ENCODE data around the gene TMEM100. TPM values are rescaled to one million over a fixed set of nuclear protein-coding genes. Genes with fewer than 3 reads are reported as not detected.

Gene TMEM100
- total and polyA plus RNA-seq, 2 donors (not counting 1 experiment from before 2014, with no cell fraction given), result not detected

DNA sequence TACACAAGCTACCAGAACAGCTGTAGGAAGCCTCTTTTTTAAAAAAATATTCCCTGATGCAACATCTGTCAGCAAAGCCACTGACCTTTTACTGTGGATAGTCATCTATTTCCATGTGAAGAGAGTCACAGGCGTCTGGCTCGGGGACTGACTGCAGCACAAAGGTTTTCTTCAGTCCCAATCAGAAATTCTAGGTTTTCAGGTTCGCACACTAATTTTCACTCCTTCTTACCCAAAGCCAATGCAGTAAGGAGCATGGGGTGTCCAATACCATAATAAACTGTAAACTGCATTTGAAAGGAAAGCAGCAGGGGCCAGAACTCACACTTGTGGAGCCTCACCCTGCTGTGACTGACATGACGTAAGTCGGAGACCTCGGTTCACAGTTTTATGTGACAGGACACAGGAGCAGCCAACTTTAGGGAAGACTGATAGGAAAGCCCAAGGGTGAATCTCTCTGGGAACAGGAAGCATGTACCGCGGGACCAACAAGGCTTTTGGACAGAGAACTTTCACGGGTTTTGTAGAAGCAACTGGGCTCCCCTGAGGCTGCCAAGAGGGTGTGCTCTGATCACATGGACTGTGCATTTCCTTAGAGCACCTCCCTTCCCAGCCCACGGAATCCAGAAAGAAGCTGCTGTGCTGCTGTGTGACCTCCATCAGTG, 9.1 kb upstream of the TMEM100 start:
- Mint-ChIP-seq H3K27me3 (peaks cover 34% of the 10 kb centered on the region), H3K27ac (no peak overlapping the region), H3K9me3 (ENCODE audit: insufficient read depth) (no peaks in the 10 kb centered on the region), H3K4me1 (no peaks in the 10 kb centered on the region), H3K4me3 (no peak overlapping the region)
- Histone ChIP-seq H3K36me3 (replicated peaks in 1 of 2; ENCODE audit: control extremely low read depth in 1 of 2, control insufficient read depth in 1 of 2, extremely low read depth in 1 of 2, insufficient read depth in 2 of 2, low read length in 1 of 2) (no peaks in the 10 kb centered on the region), H3K4me2 (replicated peaks; ENCODE audit: low read depth, low read length, poor library complexity, severe bottlenecking) (no peak overlapping the region), H3K4me1 (ENCODE audit: control insufficient read depth in 2 of 2, insufficient read depth in 2 of 2, low read length in 2 of 2) (no peaks in the 10 kb centered on the region), H4K20me1 (ENCODE audit: control insufficient read depth, insufficient read depth, low read length, poor library complexity, severe bottlenecking) (no peaks in the 10 kb centered on the region), H2AFZ (ENCODE audit: insufficient read depth, low read depth, low read length, poor library complexity, severe bottlenecking) (no peak overlapping the region), H3K4me3 (ENCODE audit: control extremely low read depth in 1 of 5, extremely low read depth in 1 of 5, insufficient read depth in 1 of 5, low read depth in 2 of 5, low read length in 4 of 5) (no peak overlapping the region), H3K79me2 (ENCODE audit: control insufficient read depth, insufficient read depth, low read length) (no peaks in the 10 kb centered on the region), H3K27me3 (replicated peaks in 1 of 4; ENCODE audit: control extremely low read depth in 1 of 4, control insufficient read depth in 3 of 4, insufficient read depth in 4 of 4, low read length in 3 of 4) (peaks cover 0 to 5% (median 2%) of the 10 kb centered on the region in 4 experiments), H3K9ac (ENCODE audit: low read length) (no peak overlapping the region), H3K9me3 (ENCODE audit: control extremely low read depth in 1 of 3, control insufficient read depth in 2 of 3, insufficient read depth in 1 of 3, low read length in 2 of 3) (no peaks in the 10 kb centered on the region), H3K27ac (ENCODE audit: low read length in 2 of 2) (no peak overlapping the region)
- TF ChIP-seq, protein P1, sequence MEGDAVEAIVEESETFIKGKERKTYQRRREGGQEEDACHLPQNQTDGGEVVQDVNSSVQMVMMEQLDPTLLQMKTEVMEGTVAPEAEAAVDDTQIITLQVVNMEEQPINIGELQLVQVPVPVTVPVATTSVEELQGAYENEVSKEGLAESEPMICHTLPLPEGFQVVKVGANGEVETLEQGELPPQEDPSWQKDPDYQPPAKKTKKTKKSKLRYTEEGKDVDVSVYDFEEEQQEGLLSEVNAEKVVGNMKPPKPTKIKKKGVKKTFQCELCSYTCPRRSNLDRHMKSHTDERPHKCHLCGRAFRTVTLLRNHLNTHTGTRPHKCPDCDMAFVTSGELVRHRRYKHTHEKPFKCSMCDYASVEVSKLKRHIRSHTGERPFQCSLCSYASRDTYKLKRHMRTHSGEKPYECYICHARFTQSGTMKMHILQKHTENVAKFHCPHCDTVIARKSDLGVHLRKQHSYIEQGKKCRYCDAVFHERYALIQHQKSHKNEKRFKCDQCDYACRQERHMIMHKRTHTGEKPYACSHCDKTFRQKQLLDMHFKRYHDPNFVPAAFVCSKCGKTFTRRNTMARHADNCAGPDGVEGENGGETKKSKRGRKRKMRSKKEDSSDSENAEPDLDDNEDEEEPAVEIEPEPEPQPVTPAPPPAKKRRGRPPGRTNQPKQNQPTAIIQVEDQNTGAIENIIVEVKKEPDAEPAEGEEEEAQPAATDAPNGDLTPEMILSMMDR (IDR thresholded peaks at IDR 0.05), result no peak
- no peak for TF ChIP-seq EZH2 (IDR thresholded peaks at IDR 0.05; ENCODE audit: borderline replicate concordance, insufficient read depth, low read depth, low read length, poor library complexity, severe bottlenecking)
- ATAC-seq (ENCODE audit: low read depth), result no peak
- CTCF ChIA-PET, result interaction anchor here (1.1 kb wide), 1 partner anchor 21 kb away, joined by 3 read pairs; no protein-coding TSS in a partner anchor
- POLR2A ChIA-PET, result no interaction called here
- intact Hi-C loops (cut with micrococcal nuclease), result no loop called here
- 72% methylated on average over 9 of the region's 10 CpGs for whole genome bisulfite sequencing (ENCODE audit: insufficient coverage)
- no peak for DNase-seq

DNA sequence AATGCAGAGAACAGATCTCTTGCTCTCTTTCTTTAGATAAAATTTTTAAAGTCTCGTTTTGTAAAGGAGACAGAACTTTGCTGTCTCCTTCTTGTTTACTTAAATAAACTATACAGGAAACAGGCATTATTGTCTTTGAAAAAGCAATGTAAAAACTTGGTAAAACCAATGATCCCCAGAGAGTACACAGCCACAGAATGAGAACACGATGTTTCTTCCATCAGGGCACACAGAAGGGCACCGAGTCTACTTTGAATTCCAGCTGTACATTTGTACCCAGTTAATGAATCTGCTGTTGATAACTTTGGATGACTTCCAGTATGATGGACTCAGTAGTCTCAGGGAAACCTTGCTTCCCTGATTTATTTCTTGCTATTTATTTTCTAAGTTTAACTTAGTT, 8.1 kb upstream of the TMEM100 start:
- Histone ChIP-seq H3K27me3 (replicated peaks in 1 of 4; ENCODE audit: control extremely low read depth in 1 of 4, control insufficient read depth in 3 of 4, insufficient read depth in 4 of 4, low read length in 3 of 4) (peaks cover 0 to 10% (median 4%) of the 10 kb centered on the region in 4 experiments), H3K36me3 (replicated peaks in 1 of 2; ENCODE audit: control extremely low read depth in 1 of 2, control insufficient read depth in 1 of 2, extremely low read depth in 1 of 2, insufficient read depth in 2 of 2, low read length in 1 of 2) (no peaks in the 10 kb centered on the region), H3K79me2 (ENCODE audit: control insufficient read depth, insufficient read depth, low read length) (no peaks in the 10 kb centered on the region), H3K4me1 (ENCODE audit: control insufficient read depth in 2 of 2, insufficient read depth in 2 of 2, low read length in 2 of 2) (no peaks in the 10 kb centered on the region), H3K4me3 (ENCODE audit: control extremely low read depth in 1 of 5, extremely low read depth in 1 of 5, insufficient read depth in 1 of 5, low read depth in 2 of 5, low read length in 4 of 5) (no peak overlapping the region), H3K4me2 (replicated peaks; ENCODE audit: low read depth, low read length, poor library complexity, severe bottlenecking) (no peak overlapping the region), H3K27ac (ENCODE audit: low read length in 2 of 2) (no peak overlapping the region), H3K9ac (ENCODE audit: low read length) (no peak overlapping the region), H2AFZ (ENCODE audit: insufficient read depth, low read depth, low read length, poor library complexity, severe bottlenecking) (no peak overlapping the region), H3K9me3 (ENCODE audit: control extremely low read depth in 1 of 3, control insufficient read depth in 2 of 3, insufficient read depth in 1 of 3, low read length in 2 of 3) (no peaks in the 10 kb centered on the region), H4K20me1 (ENCODE audit: control insufficient read depth, insufficient read depth, low read length, poor library complexity, severe bottlenecking) (no peaks in the 10 kb centered on the region)
- 0% methylated on average over 2 of the region's 3 CpGs for WGBS (ENCODE audit: insufficient coverage)
- DNase-seq (no peak), ATAC-seq (ENCODE audit: low read depth) (no peak)
- CTCF ChIA-PET, result interaction anchor here (0.8 kb wide), 1 partner anchor 13 kb away, joined by 3 read pairs; no protein-coding TSS in a partner anchor
- no peak for TF ChIP-seq EZH2 (IDR thresholded peaks at IDR 0.05; ENCODE audit: borderline replicate concordance, insufficient read depth, low read depth, low read length, poor library complexity, severe bottlenecking)
- TF ChIP-seq, protein P1 (IDR thresholded peaks at IDR 0.05), result no peak
- Mint-ChIP-seq H3K27me3 (peaks cover 39% of the 10 kb centered on the region), H3K9me3 (ENCODE audit: insufficient read depth) (no peaks in the 10 kb centered on the region), H3K27ac (no peak overlapping the region), H3K4me3 (no peak overlapping the region), H3K4me1 (no peaks in the 10 kb centered on the region)
- POLR2A ChIA-PET, result no interaction called here
- intact Hi-C loops (cut with micrococcal nuclease), result no loop called here

Measured in B cell (primary cell).